Neural cell (in vitro differentiated cells): Measurements from ENCODE around the gene DENND10. TPM values are rescaled to one million over a fixed set of nuclear protein-coding genes. Genes with fewer than 3 reads are reported as not detected.

Experiments
- H2AFZ ChIP-seq: fragments of 200-600, 300-800 bp; sonication (generic), shearing (Covaris generic); 2 replicates; pipeline ENCODE4 v1.6.0; 2014; ENCODE audit warnings: low read depth, mild to moderate bottlenecking, antibody characterized with exemption, low read length, moderate library complexity
- H3F3A ChIP-seq: fragments of 200-600 bp; shearing (Covaris generic); 2 replicates; pipeline ENCODE4 v1.6.1; 2016; ENCODE audit warnings: mild to moderate bottlenecking, moderate library complexity, mixed read lengths, antibody characterized with exemption, low read length; ENCODE audit not compliant: insufficient read depth, poor library complexity, severe bottlenecking
- H3K27ac ChIP-seq: fragments of 200-600, 300-800 bp; sonication (generic), shearing (Covaris generic); 2 replicates; pipeline ENCODE4 v1.5.1; 2014; ENCODE audit warnings: mild to moderate bottlenecking, low read length, moderate library complexity
- H3K27me3 ChIP-seq: fragments of 300-800, 200-600 bp; sonication (generic), shearing (Covaris generic); 2 replicates; pipeline ENCODE4 v1.6.0; 2014; ENCODE audit warnings: mild to moderate bottlenecking, low read depth, low read length, moderate library complexity; ENCODE audit not compliant: insufficient read depth
- H3K36me3 ChIP-seq: fragments of 300-800, 200-600 bp; sonication (generic), shearing (Covaris generic); 2 replicates; pipeline ENCODE4 v1.5.1; 2014; ENCODE audit warnings: mild to moderate bottlenecking, antibody characterized with exemption, low read length, moderate library complexity; ENCODE audit not compliant: insufficient read depth
- H3K4me2 ChIP-seq: fragments of 300-800, 200-600 bp; sonication (generic), shearing (Covaris generic); 2 replicates; pipeline ENCODE4 v1.6.0; 2014; ENCODE audit warnings: mild to moderate bottlenecking, low read length
- H3K4me3 ChIP-seq: fragments of 300-800, 200-600 bp; sonication (generic), shearing (Covaris generic); 2 replicates; pipeline ENCODE4 v1.5.1; 2014; ENCODE audit warnings: mild to moderate bottlenecking, low read length, moderate library complexity
- H3K79me2 ChIP-seq: fragments of 200-600 bp; shearing (Covaris generic); replicated peaks from 2 replicates; pipeline ENCODE4 v1.6.0; 2014; ENCODE audit warnings: mild to moderate bottlenecking, low read length, moderate library complexity; ENCODE audit not compliant: insufficient read depth
- H3K9ac ChIP-seq: fragments of 300-800, 200-600 bp; sonication (generic), shearing (Covaris generic); 2 replicates; pipeline ENCODE4 v1.6.1; 2016; ENCODE audit warnings: mild to moderate bottlenecking, low read length, mixed read lengths
- H3K9me2 ChIP-seq: fragments of 200-600 bp; shearing (Covaris generic); 2 replicates; pipeline ENCODE4 v1.6.1; 2016; ENCODE audit warnings: mild to moderate bottlenecking, low read length, mixed read lengths; ENCODE audit not compliant: insufficient read depth
- H3K9me3 ChIP-seq: fragments of 200-600, 300-800 bp; sonication (generic), shearing (Covaris generic); 2 replicates; pipeline ENCODE4 v1.6.1; 2016; ENCODE audit warnings: mild to moderate bottlenecking, mixed run types, low read length, moderate library complexity, mixed read lengths
- H4K20me1 ChIP-seq: fragments of 200-600 bp; shearing (Covaris generic); 2 replicates; pipeline ENCODE4 v1.6.1; 2016; ENCODE audit warnings: mild to moderate bottlenecking, mixed run types; ENCODE audit not compliant: insufficient read depth
- EP300 ChIP-seq: fragments of 450-650 bp; conservative IDR thresholded peaks from 2 replicates; pipeline ENCODE4 v1.6.1; 2014; ENCODE audit warnings: antibody characterized with exemption, mild to moderate bottlenecking, moderate library complexity; ENCODE audit not compliant: poor library complexity, severe bottlenecking
- EZH2 ChIP-seq: fragments of 200-600, 300-800 bp; shearing (Covaris generic), sonication (generic); IDR thresholded peaks from 2 replicates; pipeline ENCODE4 v1.6.1; 2014; ENCODE audit warnings: antibody characterized with exemption, low read length, borderline replicate concordance, mild to moderate bottlenecking; ENCODE audit not compliant: insufficient read depth, poor library complexity, severe bottlenecking
- MXI1 ChIP-seq: fragments of 450-650 bp; conservative IDR thresholded peaks from 2 replicates; pipeline ENCODE4 v1.6.1; 2014; ENCODE audit warnings: antibody characterized with exemption, mild to moderate bottlenecking; ENCODE audit not compliant: poor library complexity, severe bottlenecking
- POLR2AphosphoS5 ChIP-seq: IDR thresholded peaks from 2 replicates; pipeline ENCODE4 v1.6.1; 2012
- RAD21 ChIP-seq: fragments of 450-650 bp; conservative IDR thresholded peaks from 2 replicates; pipeline ENCODE4 v1.6.1; 2014; ENCODE audit warnings: antibody characterized with exemption, mild to moderate bottlenecking, moderate library complexity
- SMC3 ChIP-seq: fragments of 450-650 bp; conservative IDR thresholded peaks from 2 replicates; pipeline ENCODE4 v1.6.1; 2014; ENCODE audit warnings: antibody characterized with exemption, mild to moderate bottlenecking, moderate library complexity; ENCODE audit not compliant: poor library complexity
- TAF1 ChIP-seq: IDR thresholded peaks from 2 replicates; pipeline ENCODE4 v1.6.1; 2012; ENCODE audit warnings: low read depth
- polyA plus RNA-seq: library from polyadenylated mRNA; depleted of rRNA; stranded (reverse); fragments of >200 nt; gene quantifications from 2 replicates; pipeline ENCODE4 v1.2.3, GENCODE V29; 2014
- TF ChIP-seq, protein P1 (sequence below): IDR thresholded peaks from 2 replicates; pipeline ENCODE4 v1.6.1; 2012; ENCODE audit warnings: borderline replicate concordance
- TF ChIP-seq, protein P2 (sequence below): fragments of 450-650 bp; IDR thresholded peaks from 2 replicates; pipeline ENCODE4 v1.5.1; 2014; ENCODE audit warnings: antibody characterized with exemption, mild to moderate bottlenecking, moderate library complexity; ENCODE audit not compliant: poor library complexity, severe bottlenecking

The DENND10 gene
- polyA plus RNA-seq, 1 donor from 2014 or later, result 81.6 TPM

DNA sequence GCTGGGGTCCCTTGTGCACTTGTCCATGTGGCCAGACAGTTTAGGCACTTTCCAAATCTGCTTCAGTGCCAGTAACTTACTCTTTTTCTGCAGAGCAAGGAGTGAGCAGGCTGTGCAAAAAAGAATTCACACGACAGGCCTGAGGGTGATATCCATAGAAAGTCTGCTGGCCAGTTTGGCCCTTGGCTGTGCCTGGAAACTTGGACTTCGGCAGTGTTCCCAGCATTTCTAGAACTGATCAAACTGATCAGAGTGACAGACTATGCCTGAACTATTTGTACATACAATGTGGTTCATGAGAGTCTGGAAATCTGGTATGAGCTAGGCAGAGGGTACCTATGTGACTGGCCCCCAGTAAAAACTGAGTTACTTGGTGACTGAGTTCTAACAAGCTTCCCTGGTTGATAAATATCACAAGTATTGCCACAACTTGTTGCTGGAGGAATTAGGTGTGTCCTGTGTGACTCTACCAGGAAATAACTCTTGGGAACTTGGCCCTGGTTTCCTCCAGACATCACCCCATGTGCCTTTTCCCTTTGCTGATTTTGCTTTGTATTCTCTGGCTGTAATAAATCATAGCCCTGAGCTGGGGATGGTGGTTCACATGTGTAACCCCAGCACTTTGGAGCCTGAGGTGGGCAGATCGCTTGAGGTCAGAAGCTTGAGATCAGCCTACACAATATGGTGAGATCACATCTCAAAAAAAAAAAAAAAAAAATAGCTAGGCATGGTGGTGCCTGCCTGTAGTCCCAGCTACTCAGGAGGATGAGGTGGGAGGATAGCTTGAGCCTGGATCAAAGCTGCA lies 3.3 kb upstream of the DENND10 start:
- no peaks in the 10 kb centered on the region for H3F3A ChIP-seq
- no peak overlapping the region for H3K9ac ChIP-seq
- no peaks in the 10 kb centered on the region for H3K9me2 ChIP-seq
- peaks cover 8% of the 10 kb centered on the region for H3K79me2 ChIP-seq
- no peak overlapping the region for H3K4me2 ChIP-seq
- TF ChIP-seq MXI1, result no peak
- no peak for TF ChIP-seq RAD21
- TF ChIP-seq POLR2AphosphoS5, result no peak
- TF ChIP-seq EZH2, result no peak
- TF ChIP-seq, protein P1, sequence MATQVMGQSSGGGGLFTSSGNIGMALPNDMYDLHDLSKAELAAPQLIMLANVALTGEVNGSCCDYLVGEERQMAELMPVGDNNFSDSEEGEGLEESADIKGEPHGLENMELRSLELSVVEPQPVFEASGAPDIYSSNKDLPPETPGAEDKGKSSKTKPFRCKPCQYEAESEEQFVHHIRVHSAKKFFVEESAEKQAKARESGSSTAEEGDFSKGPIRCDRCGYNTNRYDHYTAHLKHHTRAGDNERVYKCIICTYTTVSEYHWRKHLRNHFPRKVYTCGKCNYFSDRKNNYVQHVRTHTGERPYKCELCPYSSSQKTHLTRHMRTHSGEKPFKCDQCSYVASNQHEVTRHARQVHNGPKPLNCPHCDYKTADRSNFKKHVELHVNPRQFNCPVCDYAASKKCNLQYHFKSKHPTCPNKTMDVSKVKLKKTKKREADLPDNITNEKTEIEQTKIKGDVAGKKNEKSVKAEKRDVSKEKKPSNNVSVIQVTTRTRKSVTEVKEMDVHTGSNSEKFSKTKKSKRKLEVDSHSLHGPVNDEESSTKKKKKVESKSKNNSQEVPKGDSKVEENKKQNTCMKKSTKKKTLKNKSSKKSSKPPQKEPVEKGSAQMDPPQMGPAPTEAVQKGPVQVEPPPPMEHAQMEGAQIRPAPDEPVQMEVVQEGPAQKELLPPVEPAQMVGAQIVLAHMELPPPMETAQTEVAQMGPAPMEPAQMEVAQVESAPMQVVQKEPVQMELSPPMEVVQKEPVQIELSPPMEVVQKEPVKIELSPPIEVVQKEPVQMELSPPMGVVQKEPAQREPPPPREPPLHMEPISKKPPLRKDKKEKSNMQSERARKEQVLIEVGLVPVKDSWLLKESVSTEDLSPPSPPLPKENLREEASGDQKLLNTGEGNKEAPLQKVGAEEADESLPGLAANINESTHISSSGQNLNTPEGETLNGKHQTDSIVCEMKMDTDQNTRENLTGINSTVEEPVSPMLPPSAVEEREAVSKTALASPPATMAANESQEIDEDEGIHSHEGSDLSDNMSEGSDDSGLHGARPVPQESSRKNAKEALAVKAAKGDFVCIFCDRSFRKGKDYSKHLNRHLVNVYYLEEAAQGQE, result no peak
- no peak for TF ChIP-seq SMC3
- TF ChIP-seq EP300, result no peak
- TF ChIP-seq, protein P2, sequence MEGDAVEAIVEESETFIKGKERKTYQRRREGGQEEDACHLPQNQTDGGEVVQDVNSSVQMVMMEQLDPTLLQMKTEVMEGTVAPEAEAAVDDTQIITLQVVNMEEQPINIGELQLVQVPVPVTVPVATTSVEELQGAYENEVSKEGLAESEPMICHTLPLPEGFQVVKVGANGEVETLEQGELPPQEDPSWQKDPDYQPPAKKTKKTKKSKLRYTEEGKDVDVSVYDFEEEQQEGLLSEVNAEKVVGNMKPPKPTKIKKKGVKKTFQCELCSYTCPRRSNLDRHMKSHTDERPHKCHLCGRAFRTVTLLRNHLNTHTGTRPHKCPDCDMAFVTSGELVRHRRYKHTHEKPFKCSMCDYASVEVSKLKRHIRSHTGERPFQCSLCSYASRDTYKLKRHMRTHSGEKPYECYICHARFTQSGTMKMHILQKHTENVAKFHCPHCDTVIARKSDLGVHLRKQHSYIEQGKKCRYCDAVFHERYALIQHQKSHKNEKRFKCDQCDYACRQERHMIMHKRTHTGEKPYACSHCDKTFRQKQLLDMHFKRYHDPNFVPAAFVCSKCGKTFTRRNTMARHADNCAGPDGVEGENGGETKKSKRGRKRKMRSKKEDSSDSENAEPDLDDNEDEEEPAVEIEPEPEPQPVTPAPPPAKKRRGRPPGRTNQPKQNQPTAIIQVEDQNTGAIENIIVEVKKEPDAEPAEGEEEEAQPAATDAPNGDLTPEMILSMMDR, result no peak
- TF ChIP-seq TAF1, result no peak
- no peak overlapping the region for H3K4me3 ChIP-seq
- no peaks in the 10 kb centered on the region for H4K20me1 ChIP-seq
- H3K27ac ChIP-seq, result no peak overlapping the region
- no peaks in the 10 kb centered on the region for H3K9me3 ChIP-seq
- H3K36me3 ChIP-seq, result no peaks in the 10 kb centered on the region
- no peaks in the 10 kb centered on the region for H3K27me3 ChIP-seq
- no peak overlapping the region for H2AFZ ChIP-seq

GRCh38 chr10:119101366-119102098 lies 2.4 kb upstream of the DENND10 start:
- Histone ChIP-seq H3K4me2 (no peak overlapping the region), H3F3A (no peaks in the 10 kb centered on the region), H3K79me2 (peaks cover 16% of the 10 kb centered on the region), H3K9me2 (no peaks in the 10 kb centered on the region), H3K9me3 (no peaks in the 10 kb centered on the region), H2AFZ (no peak overlapping the region), H4K20me1 (no peaks in the 10 kb centered on the region), H3K27ac (no peak overlapping the region), H3K4me3 (no peak overlapping the region), H3K36me3 (no peaks in the 10 kb centered on the region), H3K9ac (no peak overlapping the region), H3K27me3 (no peaks in the 10 kb centered on the region)
- TF ChIP-seq, protein P2, result no peak
- TF ChIP-seq POLR2AphosphoS5 (no peak), EP300 (no peak), EZH2 (no peak), TAF1 (no peak), SMC3 (no peak), MXI1 (no peak)
